ENCODE results near the gene CAB39. TPM values are rescaled to one million over a fixed set of nuclear protein-coding genes. Genes with fewer than 3 reads are reported as not detected.

The CAB39 gene
- total RNA-seq, 4 donors from 2014 or later: 53.0 to 67.1 (median 59.5) TPM

GRCh38 chr2:230678018-230678417 lies 34.6 kb upstream of the CAB39 start:
- no peak for DNase-seq (ENCODE audit: low spot score in 2 of 2)
- no peaks in the 10 kb centered on the region for H3K27me3 ChIP-seq
- H3K4me1 ChIP-seq: no peaks in the 10 kb centered on the region
- H3K4me3 ChIP-seq: no peak overlapping the region
- TF ChIP-seq POLR2AphosphoS5 (IDR thresholded peaks at IDR 0.05) (no peak), EP300 (IDR thresholded peaks at IDR 0.05) (no peak), POLR2A (IDR thresholded peaks at IDR 0.05) (no peak), CTCF (IDR thresholded peaks at IDR 0.05) (no peak)
- no peak overlapping the region for H3K27ac ChIP-seq
- no peaks in the 10 kb centered on the region for H3K36me3 ChIP-seq
- no peaks in the 10 kb centered on the region for H3K9me3 ChIP-seq
- WGBS: 100% methylated on average over 1 of the region's 1 CpG

- H3K9me3 ChIP-seq: no peaks in the 10 kb centered on the region
- H3K4me1 ChIP-seq: no peaks in the 10 kb centered on the region
Observed at GRCh38 chr2:230678451-230678850, 34.2 kb upstream of the CAB39 start.

GRCh38 chr2:230680463-230681170 lies 32.0 kb upstream of the CAB39 start:
- Histone ChIP-seq H3K36me3 (no peaks in the 10 kb centered on the region), H3K27me3 (no peaks in the 10 kb centered on the region), H3K9me3 (no peaks in the 10 kb centered on the region), H3K27ac (no peak overlapping the region), H3K4me3 (no peak overlapping the region), H3K4me1 (peaks cover 6% of the 10 kb centered on the region)
- no peak for DNase-seq (ENCODE audit: low spot score in 2 of 2)
- TF ChIP-seq CTCF (IDR thresholded peaks at IDR 0.05) (no peak), EP300 (IDR thresholded peaks at IDR 0.05) (no peak), POLR2AphosphoS5 (IDR thresholded peaks at IDR 0.05) (no peak), POLR2A (IDR thresholded peaks at IDR 0.05) (no peak)
- WGBS: 49% methylated on average over 11 of the region's 11 CpGs

More at GRCh38 chr2:230678451-230678850, 34.2 kb upstream of the CAB39 start:
- TF ChIP-seq EP300 (IDR thresholded peaks at IDR 0.05) (no peak), POLR2A (IDR thresholded peaks at IDR 0.05) (no peak), CTCF (IDR thresholded peaks at IDR 0.05) (no peak), POLR2AphosphoS5 (IDR thresholded peaks at IDR 0.05) (no peak)
- no peak for DNase-seq (ENCODE audit: low spot score in 2 of 2)
- Histone ChIP-seq H3K36me3 (no peaks in the 10 kb centered on the region), H3K27ac (no peak overlapping the region), H3K27me3 (no peaks in the 10 kb centered on the region), H3K4me3 (no peak overlapping the region)

GRCh38 chr2:230681171-230681545 lies 31.5 kb upstream of the CAB39 start:
- no peak for TF ChIP-seq POLR2A (IDR thresholded peaks at IDR 0.05)
- no peak for TF ChIP-seq POLR2AphosphoS5 (IDR thresholded peaks at IDR 0.05)
- TF ChIP-seq EP300 (IDR thresholded peaks at IDR 0.05): no peak
- no peak for TF ChIP-seq CTCF (IDR thresholded peaks at IDR 0.05)
- no peaks in the 10 kb centered on the region for H3K9me3 ChIP-seq
- H3K4me3 ChIP-seq: no peak overlapping the region
- WGBS: 50% methylated on average over 7 of the region's 7 CpGs
- no peak for DNase-seq (ENCODE audit: low spot score in 2 of 2)
- H3K4me1 ChIP-seq: peaks cover 6% of the 10 kb centered on the region
- H3K27ac ChIP-seq: no peak overlapping the region
- no peaks in the 10 kb centered on the region for H3K36me3 ChIP-seq
- H3K27me3 ChIP-seq: no peaks in the 10 kb centered on the region

GRCh38 chr2:230682546-230682945 lies 30.1 kb upstream of the CAB39 start:
- H3K36me3 ChIP-seq: no peaks in the 10 kb centered on the region
- H3K4me3 ChIP-seq: no peak overlapping the region
- no peak overlapping the region for H3K27ac ChIP-seq
- TF ChIP-seq CTCF (IDR thresholded peaks at IDR 0.05) (no peak), EP300 (IDR thresholded peaks at IDR 0.05) (no peak), POLR2A (IDR thresholded peaks at IDR 0.05) (no peak), POLR2AphosphoS5 (IDR thresholded peaks at IDR 0.05) (no peak)
- H3K9me3 ChIP-seq: no peaks in the 10 kb centered on the region
- peaks cover 6% of the 10 kb centered on the region for H3K4me1 ChIP-seq
- WGBS: 89% methylated on average over 3 of the region's 3 CpGs
- H3K27me3 ChIP-seq: no peaks in the 10 kb centered on the region
- DNase-seq (ENCODE audit: low spot score in 2 of 2): no peak
